HepG2 (cell line): Measurements from ENCODE around the gene B4GALT5. TPM values are rescaled to one million over a fixed set of nuclear protein-coding genes. Genes with fewer than 3 reads are reported as not detected.
A peak's percentile ranks its signal among the peaks of the same experiment; 100 is the strongest.

ENCODE experiments used
- AGO2 ChIP-seq: fragments of 200-400 bp; formaldehyde crosslinking; optimal IDR thresholded peaks from 2 replicates; pipeline ENCODE3; 2017; ENCODE audit warnings: mild to moderate bottlenecking, low read depth, low read length, moderate library complexity
- ATF2 ChIP-seq: sonication (generic); formaldehyde crosslinking; IDR thresholded peaks from 2 replicates; pipeline ENCODE4 v1.4.0; 2020; ENCODE audit warnings: missing genetic modification reagents
- BRCA1 ChIP-seq: sonication (generic); formaldehyde crosslinking; IDR thresholded peaks from 2 replicates; pipeline ENCODE4 v1.4.0; 2020; ENCODE audit warnings: missing genetic modification reagents
- CBFB ChIP-seq: sonication (generic); formaldehyde crosslinking; IDR thresholded peaks from 2 replicates; pipeline ENCODE4 v1.4.0; 2020; ENCODE audit warnings: missing genetic modification reagents
- CBX1 ChIP-seq: IDR thresholded peaks from one replicate; pipeline ENCODE4 v1.6.1; 2016; ENCODE audit warnings: antibody characterized with exemption, low read depth
- KDM1A ChIP-seq: IDR thresholded peaks from 2 replicates; pipeline ENCODE4 v1.6.1; 2016; ENCODE audit warnings: missing compliant biosample characterization
- KMT2B ChIP-seq: IDR thresholded peaks from 2 replicates; pipeline ENCODE4 v1.6.1; 2016; ENCODE audit warnings: missing genetic modification reagents, missing compliant biosample characterization
- MXI1 ChIP-seq: IDR thresholded peaks from 3 replicates; pipeline ENCODE4 v1.6.1; 2012; ENCODE audit warnings: low read depth, low read length, inconsistent platforms, borderline replicate concordance
- NFRKB ChIP-seq: fragments of 450-650 bp; IDR thresholded peaks from 2 replicates; pipeline ENCODE4 v1.6.1; 2017
- NR0B2 ChIP-seq: sonication (generic); formaldehyde crosslinking; IDR thresholded peaks from 2 replicates; pipeline ENCODE4 v1.4.0; 2020; ENCODE audit warnings: mild to moderate bottlenecking, missing genetic modification reagents
- RBM22 ChIP-seq: fragments of 200-400 bp; formaldehyde crosslinking; optimal IDR thresholded peaks from 2 replicates; pipeline ENCODE3; 2017; ENCODE audit warnings: mild to moderate bottlenecking, low read length, moderate library complexity
- SMYD3 ChIP-seq: sonication (generic); formaldehyde crosslinking; IDR thresholded peaks from 2 replicates; pipeline ENCODE4 v1.8.1; 2023; ENCODE audit warnings: mild to moderate bottlenecking, missing genetic modification reagents
- TBL1XR1 ChIP-seq: fragments of 150-350 bp; IDR thresholded peaks from 2 replicates; pipeline ENCODE4 v1.6.1; 2014; ENCODE audit warnings: borderline replicate concordance, low read length; ENCODE audit not compliant: partially characterized antibody
- ZFP36L2 ChIP-seq: sonication (generic); formaldehyde crosslinking; IDR thresholded peaks from 2 replicates; pipeline ENCODE4 v1.4.0; 2020; ENCODE audit warnings: missing genetic modification reagents
- ZFX ChIP-seq: sonication (generic); formaldehyde crosslinking; IDR thresholded peaks from 2 replicates; pipeline ENCODE4 v1.4.0; 2020; ENCODE audit warnings: mild to moderate bottlenecking, low read depth, missing genetic modification reagents, moderate library complexity
- ZNF276 ChIP-seq: sonication (generic); formaldehyde crosslinking; IDR thresholded peaks from 2 replicates; pipeline ENCODE4 v1.4.0; 2020; ENCODE audit warnings: mild to moderate bottlenecking, low read depth, missing genetic modification reagents
- ZNF382 ChIP-seq: sonication (generic); formaldehyde crosslinking; IDR thresholded peaks from 2 replicates; pipeline ENCODE4 v1.5.0; 2020; ENCODE audit warnings: missing genetic modification reagents, mild to moderate bottlenecking, borderline replicate concordance
- ZNF510 ChIP-seq: sonication (generic); formaldehyde crosslinking; IDR thresholded peaks from 2 replicates; pipeline ENCODE4 v1.4.0; 2020; ENCODE audit warnings: low read depth, mild to moderate bottlenecking, missing genetic modification reagents
- ZNF567 ChIP-seq: sonication (generic); formaldehyde crosslinking; IDR thresholded peaks from 2 replicates; pipeline ENCODE4 v1.8.1; 2023; ENCODE audit warnings: mild to moderate bottlenecking, missing genetic modification reagents, borderline replicate concordance
- ZNF713 ChIP-seq: sonication (generic); formaldehyde crosslinking; IDR thresholded peaks from 2 replicates; pipeline ENCODE4 v1.4.0; 2020; ENCODE audit warnings: mild to moderate bottlenecking, missing genetic modification reagents
- polyA plus RNA-seq, 8 experiments: library from polyadenylated mRNA; depleted of rRNA in 3 of 8; stranded (reverse) in 7 of 8; unstranded in 1 of 8; fragments of >200 nt; fragmentation: Illumina TruSeq in 4 of 8; extraction: Trizol in 4 of 8; gene quantifications; 2 replicates each; pipeline versions ENCODE4 v1.2.1 to v1.2.3, GENCODE V29; 2011 to 2016; ENCODE audit warnings: low read depth in 4 of 8, missing spikeins in 1 of 8, mixed read lengths in 1 of 8; ENCODE audit not compliant: insufficient read depth in 1 of 8
- total RNA-seq, 5 experiments: library from RNA; depleted of rRNA; stranded (reverse); fragments of >200 nt; fragmentation: Illumina TruSeq; extraction: Trizol; gene quantifications; 2 replicates each; pipeline ENCODE4 v1.2.3, GENCODE V29; 2016; ENCODE audit warnings: low read depth in 1 of 5
- TF ChIP-seq, protein P1 (sequence below): IDR thresholded peaks from 2 replicates; pipeline ENCODE4 v1.6.1; 2016; ENCODE audit warnings: low read depth, missing genetic modification reagents, missing compliant biosample characterization

The B4GALT5 gene
- total and polyA plus RNA-seq, 2 of the 13 experiments (the other 11 are each of a cell fraction or from before 2014, with no cell fraction given), result 27.3 to 30.9 TPM

DNA sequence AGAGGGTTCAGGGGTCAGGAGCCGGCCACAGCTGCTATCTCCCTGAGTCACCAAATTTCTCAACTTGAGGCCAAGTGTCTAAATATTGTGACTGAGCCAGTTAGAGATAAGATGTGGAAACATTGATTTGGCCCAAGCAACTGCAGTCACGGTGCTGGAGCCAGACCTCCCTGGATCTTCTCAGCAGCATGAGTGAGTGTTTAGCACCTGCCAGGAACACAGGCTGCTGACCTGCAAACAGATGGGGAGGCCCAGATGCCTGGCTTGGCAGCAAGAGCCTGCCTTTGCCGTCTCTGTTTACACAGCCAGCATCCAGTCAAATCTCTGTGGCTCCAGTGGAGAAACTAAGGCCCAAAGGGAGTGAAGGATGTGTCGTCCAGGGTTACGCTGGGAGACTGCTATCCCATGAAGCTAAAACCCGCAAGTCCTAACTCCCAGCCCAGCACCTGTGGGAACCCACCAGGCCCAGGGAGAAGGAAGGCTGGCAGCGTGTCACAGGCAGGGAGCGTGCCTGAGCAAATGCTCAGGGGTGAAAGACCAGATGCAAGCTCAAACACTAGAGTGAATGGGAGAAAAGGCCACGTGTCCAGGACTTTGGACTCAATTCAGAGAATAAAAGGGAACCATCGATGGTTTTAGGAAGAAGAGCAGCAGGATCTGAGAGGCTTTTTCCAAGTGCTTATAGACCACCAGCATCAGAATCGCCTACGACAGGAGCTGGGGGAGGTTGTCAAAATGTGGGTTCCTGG lies 129.8 kb downstream of the B4GALT5 start (continued):
- TF ChIP-seq NR0B2 (CRISPR knock-in tag), result no peak; the same call in none of the 2 replicates
- TF ChIP-seq, protein P1, sequence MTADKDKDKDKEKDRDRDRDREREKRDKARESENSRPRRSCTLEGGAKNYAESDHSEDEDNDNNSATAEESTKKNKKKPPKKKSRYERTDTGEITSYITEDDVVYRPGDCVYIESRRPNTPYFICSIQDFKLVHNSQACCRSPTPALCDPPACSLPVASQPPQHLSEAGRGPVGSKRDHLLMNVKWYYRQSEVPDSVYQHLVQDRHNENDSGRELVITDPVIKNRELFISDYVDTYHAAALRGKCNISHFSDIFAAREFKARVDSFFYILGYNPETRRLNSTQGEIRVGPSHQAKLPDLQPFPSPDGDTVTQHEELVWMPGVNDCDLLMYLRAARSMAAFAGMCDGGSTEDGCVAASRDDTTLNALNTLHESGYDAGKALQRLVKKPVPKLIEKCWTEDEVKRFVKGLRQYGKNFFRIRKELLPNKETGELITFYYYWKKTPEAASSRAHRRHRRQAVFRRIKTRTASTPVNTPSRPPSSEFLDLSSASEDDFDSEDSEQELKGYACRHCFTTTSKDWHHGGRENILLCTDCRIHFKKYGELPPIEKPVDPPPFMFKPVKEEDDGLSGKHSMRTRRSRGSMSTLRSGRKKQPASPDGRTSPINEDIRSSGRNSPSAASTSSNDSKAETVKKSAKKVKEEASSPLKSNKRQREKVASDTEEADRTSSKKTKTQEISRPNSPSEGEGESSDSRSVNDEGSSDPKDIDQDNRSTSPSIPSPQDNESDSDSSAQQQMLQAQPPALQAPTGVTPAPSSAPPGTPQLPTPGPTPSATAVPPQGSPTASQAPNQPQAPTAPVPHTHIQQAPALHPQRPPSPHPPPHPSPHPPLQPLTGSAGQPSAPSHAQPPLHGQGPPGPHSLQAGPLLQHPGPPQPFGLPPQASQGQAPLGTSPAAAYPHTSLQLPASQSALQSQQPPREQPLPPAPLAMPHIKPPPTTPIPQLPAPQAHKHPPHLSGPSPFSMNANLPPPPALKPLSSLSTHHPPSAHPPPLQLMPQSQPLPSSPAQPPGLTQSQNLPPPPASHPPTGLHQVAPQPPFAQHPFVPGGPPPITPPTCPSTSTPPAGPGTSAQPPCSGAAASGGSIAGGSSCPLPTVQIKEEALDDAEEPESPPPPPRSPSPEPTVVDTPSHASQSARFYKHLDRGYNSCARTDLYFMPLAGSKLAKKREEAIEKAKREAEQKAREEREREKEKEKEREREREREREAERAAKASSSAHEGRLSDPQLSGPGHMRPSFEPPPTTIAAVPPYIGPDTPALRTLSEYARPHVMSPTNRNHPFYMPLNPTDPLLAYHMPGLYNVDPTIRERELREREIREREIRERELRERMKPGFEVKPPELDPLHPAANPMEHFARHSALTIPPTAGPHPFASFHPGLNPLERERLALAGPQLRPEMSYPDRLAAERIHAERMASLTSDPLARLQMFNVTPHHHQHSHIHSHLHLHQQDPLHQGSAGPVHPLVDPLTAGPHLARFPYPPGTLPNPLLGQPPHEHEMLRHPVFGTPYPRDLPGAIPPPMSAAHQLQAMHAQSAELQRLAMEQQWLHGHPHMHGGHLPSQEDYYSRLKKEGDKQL (CRISPR knock-in tag), result peak; percentile 71
- TF ChIP-seq ATF2 (CRISPR knock-in tag), result peak; percentile 87; the same call in 1 of the 2 replicates
- no peak; the same call in 1 of the 2 replicates for TF ChIP-seq ZNF567 (CRISPR knock-in tag)
- TF ChIP-seq ZNF713 (CRISPR knock-in tag), result peak; percentile 95; the same call in 1 of the 2 replicates
- TF ChIP-seq RBM22, result peak; percentile 54
- no peak for TF ChIP-seq AGO2
- peak; percentile 83; the same call in 1 of the 2 replicates for TF ChIP-seq SMYD3 (CRISPR knock-in tag)
- TF ChIP-seq NFRKB, result no peak
- TF ChIP-seq KDM1A (CRISPR knock-in tag), result peak; percentile 85; the same call in 1 of the 2 replicates
- TF ChIP-seq ZNF382 (CRISPR knock-in tag), result no peak
- no peak for TF ChIP-seq ZFP36L2 (CRISPR knock-in tag)
- peak; percentile 98 for TF ChIP-seq ZFX
- peak; percentile 82 for TF ChIP-seq CBFB (CRISPR knock-in tag)
- peak; percentile 88; the same call in 2 of the 3 replicates for TF ChIP-seq MXI1
- peak; percentile 89; the same call in 1 of the 2 replicates for TF ChIP-seq ZNF276 (CRISPR knock-in tag)
- peak; percentile 90; the same call in 1 of the 2 replicates for TF ChIP-seq BRCA1 (CRISPR knock-in tag)
- peak; percentile 45 for TF ChIP-seq KMT2B (CRISPR knock-in tag)
- peak; percentile 76; the same call in 1 of the 2 replicates for TF ChIP-seq ZNF510 (CRISPR knock-in tag)
- TF ChIP-seq CBX1, result no peak
- TF ChIP-seq TBL1XR1, result no peak
